Endodermal cell (in vitro differentiated cells): ENCODE data around the gene LRRC36. TPM values are rescaled to one million over a fixed set of nuclear protein-coding genes. Genes with fewer than 3 reads are reported as not detected.

Source experiments
- DNase-seq: peaks from one replicate; pipeline ENCODE4 v3.0.0-alpha.2; 2017
- H3K27ac ChIP-seq: 2 replicates; pipeline ENCODE4 v1.5.1; 2013; ENCODE audit warnings: mild to moderate bottlenecking, low read depth, low read length, moderate library complexity
- H3K27me3 ChIP-seq: 2 replicates; pipeline ENCODE4 v1.6.1; 2013; ENCODE audit warnings: mild to moderate bottlenecking, low read length, moderate library complexity; ENCODE audit not compliant: insufficient read depth, control insufficient read depth, poor library complexity, severe bottlenecking
- H3K36me3 ChIP-seq: 2 replicates; pipeline ENCODE4 v1.7.0; 2013; ENCODE audit warnings: mild to moderate bottlenecking, low read length, moderate library complexity; ENCODE audit not compliant: control insufficient read depth, insufficient read depth
- H3K4me1 ChIP-seq: one replicate; pipeline ENCODE4 v1.7.0; 2013; ENCODE audit warnings: low read length; ENCODE audit not compliant: control insufficient read depth, insufficient read depth
- H3K4me3 ChIP-seq: 2 replicates; pipeline ENCODE4 v1.5.1; 2013; ENCODE audit warnings: mild to moderate bottlenecking, low read length, moderate library complexity
- H3K9ac ChIP-seq: 2 replicates; pipeline ENCODE4 v1.6.1; 2013; ENCODE audit warnings: mild to moderate bottlenecking, low read length, moderate library complexity; ENCODE audit not compliant: poor library complexity, severe bottlenecking; ENCODE audit errors: extremely low read depth
- H3K9me3 ChIP-seq: 2 replicates; pipeline ENCODE4 v1.6.1; 2013; ENCODE audit warnings: mild to moderate bottlenecking, low read length, moderate library complexity; ENCODE audit not compliant: control insufficient read depth
- H3K27ac Mint-ChIP-seq: 2 replicates; pipeline ENCODE4 v1.8.0; 2020; ENCODE audit warnings: mixed read lengths
- H3K27me3 Mint-ChIP-seq: 2 replicates; pipeline ENCODE4 v1.8.0; 2021; ENCODE audit warnings: mild to moderate bottlenecking, mixed read lengths; ENCODE audit not compliant: insufficient read depth
- H3K36me3 Mint-ChIP-seq: 2 replicates; pipeline ENCODE4 v1.8.0; 2020; ENCODE audit warnings: low read depth, mixed read lengths
- H3K4me1 Mint-ChIP-seq: 2 replicates; pipeline ENCODE4 v1.8.0; 2020; ENCODE audit warnings: mixed read lengths
- H3K4me3 Mint-ChIP-seq: 2 replicates; pipeline ENCODE4 v1.8.0; 2020; ENCODE audit warnings: mild to moderate bottlenecking, moderate library complexity, mixed read lengths
- H3K9me3 Mint-ChIP-seq: 2 replicates; pipeline ENCODE4 v1.8.0; 2020; ENCODE audit warnings: mild to moderate bottlenecking, mixed read lengths
- CTCF ChIP-seq: fragments of 200-600 bp; sonication (generic); conservative IDR thresholded peaks from 2 replicates; pipeline ENCODE4 v1.5.0; 2021; ENCODE audit warnings: antibody characterized with exemption, mild to moderate bottlenecking
- WGBS, 2 experiments: methylation state at CpG; one replicate each; pipeline versions ENCODE4 v1.1.5 to v1.1.7; 2013; ENCODE audit warnings: missing lambda C conversion rate in 2 of 2, mixed read lengths in 1 of 2; ENCODE audit not compliant: insufficient coverage in 1 of 2, insufficient read length in 1 of 2; 5-methylcytosine and 5-hydroxymethylcytosine counted together
- total RNA-seq, 2 donors: library from RNA; stranded (reverse); fragmentation: NEBNext Ultra II Directional in 1 of 2; extraction: Animal tissue kit (Norgen Biotek cat#: 25700) in 1 of 2; gene quantifications; 2 replicates in 1 of 2; 3 replicates in 1 of 2; pipeline ENCODE4 v1.2.1, GENCODE V29; 2021

Gene LRRC36
- total RNA-seq, 2 donors from 2014 or later = 0.73 TPM; not detected in 1

- Mint-ChIP-seq H3K36me3 (no peaks in the 10 kb centered on the region), H3K27ac (no peak overlapping the region), H3K4me1 (peaks cover 4% of the 10 kb centered on the region), H3K9me3 (no peaks in the 10 kb centered on the region), H3K27me3 (no peaks in the 10 kb centered on the region), H3K4me3 (no peak overlapping the region)
- Histone ChIP-seq H3K9me3 (no peaks in the 10 kb centered on the region), H3K9ac (no peak overlapping the region), H3K27me3 (no peaks in the 10 kb centered on the region), H3K36me3 (no peaks in the 10 kb centered on the region), H3K27ac (no peak overlapping the region), H3K4me1 (no peaks in the 10 kb centered on the region), H3K4me3 (no peak overlapping the region)
- TF ChIP-seq CTCF = peak; percentile 46
- no peak for DNase-seq
- 92% methylated on average over 6 to 7 of the region's 7 CpGs for WGBS, 2 experiments
These were observed 43.4 kb upstream of the LRRC36 start for GRCh38 chr16:67283039-67283825.

- no peaks in the 10 kb centered on the region for H3K36me3 ChIP-seq
- H3K4me3 Mint-ChIP-seq = no peak overlapping the region
- H3K4me1 Mint-ChIP-seq = peaks cover 2% of the 10 kb centered on the region
- no peaks in the 10 kb centered on the region for H3K4me1 ChIP-seq
- no peaks in the 10 kb centered on the region for H3K9me3 Mint-ChIP-seq
- H3K27me3 ChIP-seq = no peaks in the 10 kb centered on the region
- no peak overlapping the region for H3K9ac ChIP-seq
- TF ChIP-seq CTCF = no peak
- no peaks in the 10 kb centered on the region for H3K9me3 ChIP-seq
- H3K27ac Mint-ChIP-seq = no peak overlapping the region
- no peak overlapping the region for H3K27ac ChIP-seq
- H3K27me3 Mint-ChIP-seq = no peaks in the 10 kb centered on the region
- WGBS, 2 experiments = 92 to 97% methylated on average over 20 to 21 of the region's 21 CpGs
- H3K36me3 Mint-ChIP-seq = no peaks in the 10 kb centered on the region
- DNase-seq = no peak
- no peak overlapping the region for H3K4me3 ChIP-seq
These were observed 42.6 kb upstream of the LRRC36 start for GRCh38 chr16:67283826-67284555.

DNA sequence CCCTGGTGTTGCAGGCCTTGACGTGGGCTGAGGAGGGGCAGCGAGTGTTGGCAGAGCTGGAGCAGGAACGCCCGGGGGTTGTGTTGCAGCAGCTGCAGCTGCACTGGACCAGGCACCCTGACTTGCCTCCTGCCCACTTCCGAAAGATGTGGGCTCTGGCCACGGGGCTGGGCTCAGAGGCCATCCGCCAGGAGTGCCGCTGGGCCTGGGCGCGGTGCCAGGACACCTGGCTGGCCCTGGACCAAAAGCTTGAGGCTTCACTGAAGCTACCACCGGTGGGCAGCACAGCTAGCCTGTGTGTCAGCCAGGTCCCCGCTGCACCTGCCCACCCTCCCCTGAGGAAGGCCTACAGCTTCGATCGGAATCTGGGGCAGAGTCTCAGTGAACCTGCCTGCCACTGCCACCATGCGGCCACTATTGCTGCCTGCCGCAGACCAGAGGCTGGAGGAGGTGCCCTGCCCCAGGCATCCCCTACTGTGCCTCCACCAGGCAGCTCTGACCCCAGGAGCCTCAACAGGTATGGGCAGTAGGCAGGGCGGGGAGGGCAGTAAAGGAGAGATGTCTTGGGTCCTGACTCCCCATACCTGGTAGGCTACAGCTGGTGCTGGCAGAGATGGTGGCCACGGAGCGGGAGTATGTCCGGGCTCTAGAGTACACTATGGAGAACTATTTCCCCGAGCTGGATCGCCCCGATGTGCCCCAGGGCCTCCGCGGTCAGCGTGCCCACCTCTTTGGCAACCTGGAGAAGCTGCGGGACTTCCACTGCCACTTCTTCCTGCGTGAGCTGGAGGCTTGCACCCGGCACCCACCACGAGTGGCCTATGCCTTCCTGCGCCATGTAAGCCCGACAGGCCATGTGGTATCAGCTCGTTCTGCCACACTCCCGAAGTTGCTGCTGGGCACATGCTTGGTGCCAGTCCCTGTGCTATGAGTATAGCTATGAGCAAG lies 41.6 kb upstream of the LRRC36 start:
- no peaks in the 10 kb centered on the region for H3K27me3 ChIP-seq
- TF ChIP-seq CTCF = peak; percentile 82
- no peak overlapping the region for H3K27ac ChIP-seq
- no peaks in the 10 kb centered on the region for H3K27me3 Mint-ChIP-seq
- H3K4me3 Mint-ChIP-seq = no peak overlapping the region
- no peaks in the 10 kb centered on the region for H3K4me1 ChIP-seq
- no peak overlapping the region for H3K9ac ChIP-seq
- H3K36me3 Mint-ChIP-seq = no peaks in the 10 kb centered on the region
- no peak overlapping the region for H3K4me3 ChIP-seq
- peaks cover 2% of the 10 kb centered on the region for H3K4me1 Mint-ChIP-seq
- DNase-seq = peak; percentile 94
- no peak overlapping the region for H3K27ac Mint-ChIP-seq
- no peaks in the 10 kb centered on the region for H3K9me3 Mint-ChIP-seq
- WGBS, 2 experiments = 78% methylated on average over 23 to 34 of the region's 34 CpGs
- H3K9me3 ChIP-seq = no peaks in the 10 kb centered on the region
- H3K36me3 ChIP-seq = no peaks in the 10 kb centered on the region
